T-helper 2 cell treated with Interferon-gamma antibody and Interleukin-4, amounts not matched to agents 5 μg/mL and 100 μg/mL, for 36 hours (primary cell): ENCODE data around the gene PDLIM5.
"Not testable (repeated sequence)": the region's sequence is repeated elsewhere in the genome, so short reads cannot be mapped to it uniquely, and the experiment has no call there.

Source experiments
- DNase-seq: peaks from one replicate; pipeline ENCODE4 v3.0.0; 2021; ENCODE audit warnings: low spot score
- H3K27ac Mint-ChIP-seq: one replicate; pipeline ENCODE4 v1.8.0; 2021; ENCODE audit warnings: mild to moderate bottlenecking, mixed read lengths
- H3K27me3 Mint-ChIP-seq: one replicate; pipeline ENCODE4 v1.8.0; 2021; ENCODE audit warnings: low read depth, mixed read lengths
- H3K36me3 Mint-ChIP-seq: one replicate; pipeline ENCODE4 v1.8.0; 2021; ENCODE audit warnings: low read depth, mixed read lengths
- H3K4me1 Mint-ChIP-seq: one replicate; pipeline ENCODE4 v1.8.0; 2021; ENCODE audit warnings: low read depth, mixed read lengths
- H3K4me3 Mint-ChIP-seq: one replicate; pipeline ENCODE4 v1.8.0; 2022; ENCODE audit warnings: mild to moderate bottlenecking, moderate library complexity, mixed read lengths
- H3K9me3 Mint-ChIP-seq: one replicate; pipeline ENCODE4 v1.8.0; 2021; ENCODE audit warnings: mixed read lengths

The PDLIM5 gene

DNA sequence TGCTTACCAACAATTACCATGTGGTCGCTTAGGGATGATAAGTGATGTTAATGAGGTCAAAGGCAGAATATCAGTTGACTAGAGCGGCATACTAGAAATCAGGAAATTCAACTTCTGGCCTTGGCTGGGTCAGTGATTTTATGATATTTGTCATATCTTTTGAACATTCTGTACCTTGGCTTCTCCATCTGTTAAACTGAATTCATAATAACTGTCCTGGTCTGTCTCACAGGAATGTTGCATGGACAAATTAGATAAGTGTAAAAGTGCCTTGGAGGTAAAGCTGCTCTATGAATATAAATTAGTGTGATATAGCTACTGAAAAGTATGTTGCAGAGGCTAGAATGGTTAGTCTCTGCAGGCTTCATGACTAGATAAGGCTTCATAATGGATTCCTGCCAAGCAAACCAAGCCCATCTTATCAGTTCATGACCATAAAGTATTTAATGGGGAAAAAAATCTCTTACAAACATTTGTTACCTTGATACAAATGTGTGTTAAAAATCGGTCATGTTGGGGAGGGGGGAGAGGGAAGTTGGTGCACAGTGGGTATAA lies 201.4 kb downstream of the PDLIM5 start:
- Mint-ChIP-seq H3K36me3 (no peaks in the 10 kb centered on the region), H3K27ac (no peak overlapping the region)

DNA sequence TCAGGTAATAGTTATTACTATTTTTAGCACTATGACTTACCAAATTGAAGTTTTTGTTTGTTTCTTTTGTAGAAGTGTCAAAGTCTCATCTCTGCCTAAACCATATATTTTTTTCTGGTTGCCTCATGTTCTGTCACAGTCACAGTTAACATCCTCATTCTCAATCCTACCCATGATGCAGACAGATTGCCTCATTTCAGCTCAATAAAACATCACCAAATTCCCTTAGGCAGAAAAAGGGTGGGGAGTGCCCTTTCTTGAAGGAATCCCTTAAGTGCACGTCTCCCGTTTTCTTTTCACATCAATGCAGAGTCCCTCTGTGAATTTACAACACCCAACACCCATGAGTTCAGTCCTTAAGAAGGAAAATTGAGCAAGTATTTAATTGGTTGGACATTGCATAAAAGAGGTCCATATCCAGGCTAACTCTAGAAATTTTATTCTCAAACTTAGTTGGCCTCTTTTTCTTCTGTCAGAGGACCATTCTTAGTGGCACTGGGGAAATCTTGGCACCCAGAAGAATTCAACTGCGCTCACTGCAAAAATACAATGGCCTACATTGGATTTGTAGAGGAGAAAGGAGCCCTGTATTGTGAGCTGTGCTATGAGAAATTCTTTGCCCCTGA lies 202.4 kb downstream of the PDLIM5 start:
- H3K4me3 Mint-ChIP-seq = no peak overlapping the region
- no peak for DNase-seq
- H3K9me3 Mint-ChIP-seq = no peaks in the 10 kb centered on the region
- no peaks in the 10 kb centered on the region for H3K27me3 Mint-ChIP-seq
- no peak overlapping the region for H3K27ac Mint-ChIP-seq
- no peaks in the 10 kb centered on the region for H3K4me1 Mint-ChIP-seq
- H3K36me3 Mint-ChIP-seq = no peaks in the 10 kb centered on the region

More for the DNA sequence above, 201.4 kb downstream of the PDLIM5 start:
- DNase-seq = no peak
- Mint-ChIP-seq H3K27me3 (no peaks in the 10 kb centered on the region), H3K4me1 (no peaks in the 10 kb centered on the region), H3K4me3 (no peak overlapping the region), H3K9me3 (no peaks in the 10 kb centered on the region)

DNA sequence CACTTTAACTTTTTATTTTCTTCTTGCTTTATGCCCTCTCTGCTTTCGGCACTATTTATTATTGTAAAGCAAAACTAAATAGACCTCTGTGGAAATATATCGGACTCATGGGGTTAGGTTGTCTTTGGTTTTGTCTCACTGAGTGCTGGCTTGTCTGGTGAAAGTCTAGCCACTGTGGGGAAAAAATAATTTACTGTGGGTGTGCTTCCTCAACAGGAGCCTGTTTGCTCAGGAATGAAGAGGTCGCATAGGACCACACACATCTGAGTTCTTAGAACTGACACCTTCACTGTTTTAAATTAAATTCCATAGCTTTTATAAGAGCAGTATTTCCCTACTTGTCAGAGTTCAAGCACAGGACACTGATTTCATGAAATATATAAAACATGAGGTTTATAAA lies 203.0 kb downstream of the PDLIM5 start:
- H3K27ac Mint-ChIP-seq = no peak overlapping the region
- no peaks in the 10 kb centered on the region for H3K27me3 Mint-ChIP-seq
- H3K36me3 Mint-ChIP-seq = no peaks in the 10 kb centered on the region
- no peak for DNase-seq
- no peak overlapping the region for H3K4me3 Mint-ChIP-seq
- H3K4me1 Mint-ChIP-seq = no peaks in the 10 kb centered on the region
- no peaks in the 10 kb centered on the region for H3K9me3 Mint-ChIP-seq

DNA sequence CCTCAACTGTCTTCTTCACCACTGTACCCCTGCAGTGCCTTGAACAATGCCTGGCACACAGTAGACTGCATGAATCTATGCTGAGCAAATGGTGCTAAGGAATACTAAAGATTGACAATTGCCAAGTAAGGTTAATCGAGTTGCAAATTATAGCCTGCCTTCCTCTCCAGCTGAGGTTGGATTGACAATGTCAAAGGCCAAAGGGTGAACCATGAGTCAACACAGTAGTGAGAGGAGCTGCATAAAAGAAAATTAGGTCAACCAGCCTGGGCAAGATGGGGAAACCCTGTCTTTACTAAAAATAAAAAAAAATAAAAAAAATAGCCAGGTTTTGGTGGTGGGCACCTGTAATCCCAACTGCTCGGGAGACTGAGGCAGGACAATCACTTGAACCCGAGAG lies 208.9 kb downstream of the PDLIM5 start:
- Mint-ChIP-seq H3K9me3 (no peaks in the 10 kb centered on the region), H3K4me3 (no peak overlapping the region), H3K36me3 (no peaks in the 10 kb centered on the region), H3K27ac (no peak overlapping the region), H3K4me1 (no peaks in the 10 kb centered on the region), H3K27me3 (no peaks in the 10 kb centered on the region)
- DNase-seq = no peak

DNA sequence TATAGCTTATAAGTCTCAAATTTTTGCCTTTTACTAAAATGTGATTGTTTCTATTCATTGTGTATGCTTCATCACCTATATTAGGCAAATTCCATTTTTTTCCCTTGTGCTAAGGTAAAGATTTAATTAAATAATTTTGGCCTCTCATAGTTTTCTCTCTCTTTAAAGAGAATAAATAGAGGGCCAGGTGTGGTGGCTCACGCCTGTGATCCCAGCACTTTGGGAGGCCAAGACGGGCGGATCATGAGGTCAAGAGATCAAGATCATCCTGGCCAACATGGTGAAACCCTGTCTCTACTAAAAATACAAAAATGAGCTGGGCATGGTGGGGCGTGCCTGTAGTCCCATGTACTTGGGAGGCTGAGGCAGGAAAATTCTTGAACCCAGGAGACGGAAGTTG lies 213.3 kb downstream of the PDLIM5 start:
- H3K9me3 Mint-ChIP-seq, H3K36me3 Mint-ChIP-seq, H3K4me3 Mint-ChIP-seq, H3K27me3 Mint-ChIP-seq, H3K4me1 Mint-ChIP-seq, DNase-seq, H3K27ac Mint-ChIP-seq: not testable (repeated sequence)

DNA sequence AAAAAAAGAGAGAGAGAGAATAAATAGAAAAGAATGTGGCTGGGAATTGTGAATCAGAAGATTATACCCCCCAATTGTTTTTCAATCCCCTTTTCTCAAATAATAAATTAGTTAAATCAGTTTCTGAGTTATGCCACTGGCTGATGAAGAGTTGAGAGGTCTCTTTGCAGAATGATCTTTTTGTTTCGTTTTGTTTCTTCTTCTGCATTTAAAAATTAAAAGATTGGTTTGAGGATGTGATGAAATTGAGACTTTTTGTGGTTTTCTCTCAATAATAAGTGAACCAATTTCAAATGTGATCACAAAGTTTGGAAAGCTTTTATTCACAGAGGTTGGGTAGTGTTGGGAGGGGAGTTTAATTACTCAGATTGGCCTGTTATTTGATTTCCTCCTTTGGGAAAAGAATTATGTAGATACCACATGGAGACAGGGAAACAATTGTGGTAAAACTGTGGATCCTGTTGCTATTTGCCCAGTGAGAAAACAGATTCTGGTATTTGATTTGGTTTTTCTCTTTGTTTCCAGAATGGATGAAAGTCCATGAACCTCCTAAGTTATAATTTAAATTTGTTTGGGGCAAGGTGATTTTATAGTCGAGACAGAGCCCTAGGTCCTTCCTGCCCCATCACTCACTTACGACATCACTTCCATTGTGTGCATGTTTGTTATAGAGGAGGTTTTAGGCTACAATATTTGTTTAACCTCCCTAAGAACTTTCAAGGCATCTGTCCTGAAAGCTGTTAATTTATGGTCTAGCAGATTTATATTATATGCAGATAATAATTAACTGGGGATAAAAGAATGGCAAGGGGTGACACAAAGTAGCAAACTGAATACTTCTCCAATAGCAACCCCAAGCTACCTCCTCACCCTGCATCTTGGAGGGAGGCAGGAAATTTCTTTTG lies 214.0 kb downstream of the PDLIM5 start:
- Mint-ChIP-seq H3K36me3 (no peaks in the 10 kb centered on the region), H3K4me3 (no peak overlapping the region), H3K27ac (no peak overlapping the region), H3K4me1 (no peaks in the 10 kb centered on the region), H3K27me3 (no peaks in the 10 kb centered on the region), H3K9me3 (no peaks in the 10 kb centered on the region)
- no peak for DNase-seq

DNA sequence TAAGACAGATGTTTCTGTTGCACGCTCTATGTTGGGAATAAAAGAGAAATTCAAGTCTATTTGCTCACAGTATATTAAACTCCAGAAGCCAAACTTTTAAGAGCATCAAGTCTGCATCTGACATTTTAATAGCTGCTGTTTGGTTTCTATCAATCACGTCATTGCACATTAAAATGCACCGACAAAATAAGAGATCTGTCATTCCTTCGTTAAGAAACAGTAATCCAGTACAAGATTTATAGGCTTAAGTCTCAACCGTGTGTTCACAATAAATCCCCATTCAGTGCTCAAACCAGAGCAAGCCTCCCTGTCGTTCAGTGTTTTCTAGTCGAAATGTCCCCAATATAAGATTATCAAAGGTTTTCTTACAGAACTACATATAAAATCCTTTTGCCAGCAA lies 217.0 kb downstream of the PDLIM5 start:
- Mint-ChIP-seq H3K9me3 (no peaks in the 10 kb centered on the region), H3K36me3 (no peaks in the 10 kb centered on the region), H3K27me3 (no peaks in the 10 kb centered on the region), H3K4me1 (no peaks in the 10 kb centered on the region), H3K27ac (no peak overlapping the region), H3K4me3 (no peak overlapping the region)
- no peak for DNase-seq

DNA sequence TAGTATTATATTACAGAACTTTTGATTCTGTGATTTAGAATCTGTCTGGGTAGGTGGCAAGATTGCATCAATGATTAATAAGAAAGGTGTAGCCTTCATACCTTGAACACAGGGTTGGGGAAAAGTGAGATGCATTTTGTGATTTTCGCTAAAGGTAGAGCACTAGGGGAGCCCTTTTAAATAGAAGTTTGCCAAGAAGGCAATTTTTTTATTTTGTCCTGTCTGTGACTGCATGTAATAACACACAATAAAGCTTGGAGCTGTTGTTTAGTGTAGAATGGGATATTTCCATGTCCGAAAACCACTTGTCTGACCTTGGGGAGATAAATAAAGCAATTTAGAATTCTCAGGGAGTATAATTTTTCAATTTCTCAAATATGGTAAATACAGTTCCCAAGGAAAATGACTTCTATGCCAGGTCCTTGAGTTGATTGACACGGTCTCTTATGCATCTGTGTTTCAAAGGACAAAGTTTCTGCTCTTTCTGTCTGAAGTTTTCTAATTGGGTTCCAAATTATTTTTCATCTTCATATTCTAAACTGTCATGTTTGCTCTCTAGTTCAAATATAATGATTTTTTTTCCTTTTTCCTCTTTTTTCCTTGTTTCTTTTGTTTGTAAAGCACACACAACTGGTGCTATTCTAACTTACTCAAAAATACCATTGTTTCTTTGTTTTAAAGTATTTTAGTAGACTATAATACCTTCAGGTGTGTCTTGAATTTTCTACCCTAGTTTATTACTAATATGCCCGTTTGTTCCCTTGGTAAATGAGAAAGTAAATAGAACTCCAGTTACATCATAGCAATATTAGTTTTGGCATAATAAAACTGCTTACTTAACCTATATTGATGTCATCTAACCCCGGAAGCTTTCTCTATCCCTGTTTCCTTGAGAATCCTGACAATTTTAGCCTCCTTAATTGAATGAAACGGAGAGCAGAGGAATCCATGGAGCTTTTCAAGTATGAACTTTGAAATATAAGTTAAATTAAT lies 218.2 kb downstream of the PDLIM5 start:
- DNase-seq = no peak
- no peaks in the 10 kb centered on the region for H3K9me3 Mint-ChIP-seq
- no peaks in the 10 kb centered on the region for H3K27me3 Mint-ChIP-seq
- no peak overlapping the region for H3K4me3 Mint-ChIP-seq
- H3K4me1 Mint-ChIP-seq = no peaks in the 10 kb centered on the region
- H3K36me3 Mint-ChIP-seq = no peaks in the 10 kb centered on the region
- H3K27ac Mint-ChIP-seq = no peak overlapping the region

DNA sequence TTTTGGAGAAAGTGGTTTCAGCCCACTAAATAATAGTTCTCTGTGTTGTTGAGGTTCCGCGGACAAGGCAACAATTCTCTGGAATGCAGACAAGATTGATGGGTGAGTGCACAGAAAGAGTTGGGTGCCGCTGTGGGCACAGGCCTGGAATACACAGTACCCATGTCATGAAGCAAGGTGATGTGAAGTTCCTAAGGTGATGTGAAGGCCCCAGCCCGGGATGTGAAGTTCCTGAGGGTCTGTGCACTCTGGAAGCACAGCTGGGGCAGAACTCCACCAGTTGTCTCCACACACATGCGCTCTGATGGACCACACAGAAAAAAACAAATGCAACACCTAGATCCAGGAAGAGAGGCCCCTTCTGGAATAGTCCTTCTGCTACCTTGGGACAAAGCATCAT lies 219.4 kb downstream of the PDLIM5 start:
- Mint-ChIP-seq H3K36me3 (no peaks in the 10 kb centered on the region), H3K4me3 (no peak overlapping the region), H3K27ac (no peak overlapping the region), H3K4me1 (no peaks in the 10 kb centered on the region), H3K27me3 (no peaks in the 10 kb centered on the region), H3K9me3 (no peaks in the 10 kb centered on the region)
- DNase-seq = no peak

DNA sequence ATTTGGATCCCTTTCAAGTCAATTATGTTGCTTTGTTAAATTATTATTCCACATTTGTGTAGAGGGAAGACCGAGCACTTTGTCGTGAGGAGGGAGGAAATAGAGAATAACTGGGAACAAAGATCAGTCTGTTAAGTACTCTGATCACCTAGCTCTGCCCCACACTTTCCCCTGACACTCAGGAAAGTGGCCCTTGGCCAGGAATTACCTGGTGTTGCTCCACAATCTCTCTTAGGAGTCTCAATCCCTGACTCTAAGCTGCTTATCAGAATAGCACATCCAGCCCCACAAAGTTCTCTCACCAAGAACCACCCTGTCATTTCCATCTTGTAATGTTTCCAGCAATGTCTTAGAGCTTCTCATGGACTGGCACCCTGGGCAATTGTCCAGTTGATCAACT lies 222.2 kb downstream of the PDLIM5 start:
- H3K4me1 Mint-ChIP-seq = no peaks in the 10 kb centered on the region
- DNase-seq = no peak
- no peak overlapping the region for H3K4me3 Mint-ChIP-seq
- H3K27me3 Mint-ChIP-seq = no peaks in the 10 kb centered on the region
- no peaks in the 10 kb centered on the region for H3K9me3 Mint-ChIP-seq
- no peak overlapping the region for H3K27ac Mint-ChIP-seq
- no peaks in the 10 kb centered on the region for H3K36me3 Mint-ChIP-seq

DNA sequence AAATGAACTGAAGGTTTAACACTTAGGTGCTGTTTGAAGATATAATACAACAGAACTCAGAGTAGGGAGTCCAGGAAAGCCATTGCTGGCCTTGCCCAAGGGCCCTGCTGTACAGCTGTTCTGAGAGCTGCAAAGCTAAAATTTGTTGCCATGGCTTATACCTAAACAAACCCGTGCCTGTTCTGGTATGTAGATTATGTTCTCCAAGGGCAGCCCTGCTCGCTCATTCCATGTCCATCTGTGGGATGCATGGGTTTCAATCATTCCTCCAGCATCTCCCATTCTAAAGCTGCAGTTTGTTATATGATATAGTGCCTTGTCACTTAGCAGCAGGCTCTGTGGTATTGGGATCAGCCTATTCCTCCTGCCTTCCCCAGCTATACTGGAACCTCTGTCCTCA lies 225.2 kb downstream of the PDLIM5 start:
- no peak for DNase-seq
- H3K27ac Mint-ChIP-seq = no peak overlapping the region
- H3K4me3 Mint-ChIP-seq = no peak overlapping the region
- H3K27me3 Mint-ChIP-seq = no peaks in the 10 kb centered on the region
- H3K4me1 Mint-ChIP-seq = no peaks in the 10 kb centered on the region
- no peaks in the 10 kb centered on the region for H3K9me3 Mint-ChIP-seq
- H3K36me3 Mint-ChIP-seq = no peaks in the 10 kb centered on the region

DNA sequence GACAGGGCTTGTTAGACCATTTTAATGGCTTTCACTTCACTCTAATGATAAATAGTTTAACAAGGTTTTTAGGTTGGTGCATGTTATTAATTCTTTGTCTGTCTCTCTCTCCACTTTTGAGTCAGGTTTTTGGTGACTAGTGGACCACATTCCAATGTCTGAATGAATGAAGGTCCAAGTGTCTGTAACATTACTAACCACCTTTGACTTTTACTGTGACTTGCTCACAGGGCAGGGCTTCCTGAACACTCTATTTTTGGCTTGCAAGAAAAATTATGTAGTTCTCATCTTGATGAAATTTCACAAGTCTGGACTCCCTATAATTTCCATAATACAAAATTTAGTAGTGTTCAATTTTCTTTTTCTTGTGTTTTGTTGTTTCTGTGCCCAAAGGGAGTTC lies 227.2 kb downstream of the PDLIM5 start:
- Mint-ChIP-seq H3K36me3 (no peaks in the 10 kb centered on the region), H3K4me3 (no peak overlapping the region), H3K27ac (no peak overlapping the region), H3K4me1 (no peaks in the 10 kb centered on the region), H3K27me3 (no peaks in the 10 kb centered on the region), H3K9me3 (no peaks in the 10 kb centered on the region)
- no peak for DNase-seq

DNA sequence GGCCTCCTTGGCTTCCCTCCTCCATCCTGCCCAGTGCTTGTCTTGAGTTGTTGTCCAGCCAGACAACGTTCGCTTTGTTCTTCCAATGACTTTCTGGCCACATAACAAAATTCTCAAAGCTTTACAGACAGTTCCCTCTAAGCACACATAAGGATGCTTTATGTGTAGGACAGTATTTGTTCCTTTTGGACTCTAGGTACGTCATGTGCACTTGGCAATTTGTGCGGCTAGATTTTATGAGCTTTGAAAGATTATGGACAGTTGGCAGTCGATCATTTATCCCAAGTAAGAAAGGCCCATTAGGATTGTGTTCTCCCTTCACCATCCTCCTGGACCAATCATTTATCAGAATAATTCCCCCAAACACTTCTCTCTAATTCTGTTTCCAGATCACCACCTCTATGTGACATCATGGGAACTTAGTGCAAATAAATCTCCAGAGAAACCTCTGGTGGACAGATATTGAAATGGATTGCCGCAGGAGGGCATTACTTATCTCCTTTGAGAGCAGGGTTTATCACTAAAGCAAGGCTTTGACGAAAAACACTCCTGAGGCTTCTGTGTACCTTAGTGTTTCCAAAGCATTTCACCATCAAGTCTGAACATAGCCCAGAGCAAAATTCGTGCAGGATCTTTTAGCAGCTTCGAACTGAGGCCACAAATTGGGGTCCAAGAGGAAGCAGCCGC lies 228.6 kb downstream of the PDLIM5 start:
- H3K27me3 Mint-ChIP-seq = no peaks in the 10 kb centered on the region
- no peak for DNase-seq
- no peak overlapping the region for H3K4me3 Mint-ChIP-seq
- H3K36me3 Mint-ChIP-seq = no peaks in the 10 kb centered on the region
- H3K4me1 Mint-ChIP-seq = no peaks in the 10 kb centered on the region
- no peak overlapping the region for H3K27ac Mint-ChIP-seq
- H3K9me3 Mint-ChIP-seq = no peaks in the 10 kb centered on the region
